HEK293 (cell line): ENCODE measurements around the gene MAML3.

Source experiments
- REPIN1 ChIP-seq: fragments of 450-650 bp; formaldehyde crosslinking; IDR thresholded peaks from 2 replicates; pipeline ENCODE4 v1.5.1; 2017; ENCODE audit warnings: missing biosample characterization, missing genetic modification characterization, low read depth
- ZBTB1 ChIP-seq: fragments of 450-650 bp; formaldehyde crosslinking; IDR thresholded peaks from 2 replicates; pipeline ENCODE4 v1.5.1; 2016; ENCODE audit warnings: missing biosample characterization, missing genetic modification characterization
- ZNF10 ChIP-seq: fragments of 450-650 bp; formaldehyde crosslinking; IDR thresholded peaks from 2 replicates; pipeline ENCODE4 v1.5.1; 2017; ENCODE audit warnings: missing biosample characterization, missing genetic modification characterization
- ZNF221 ChIP-seq: fragments of 450-650 bp; formaldehyde crosslinking; IDR thresholded peaks from 2 replicates; pipeline ENCODE4 v1.5.1; 2017; ENCODE audit warnings: missing biosample characterization, missing genetic modification characterization, borderline replicate concordance
- ZNF223 ChIP-seq: fragments of 450-650 bp; formaldehyde crosslinking; IDR thresholded peaks from 2 replicates; pipeline ENCODE4 v1.5.1; 2016; ENCODE audit warnings: missing biosample characterization, missing genetic modification characterization
- ZNF24 ChIP-seq: fragments of 450-650 bp; formaldehyde crosslinking; IDR thresholded peaks from 2 replicates; pipeline ENCODE4 v1.5.1; 2016; ENCODE audit warnings: missing biosample characterization, missing genetic modification characterization
- ZNF335 ChIP-seq: fragments of 450-650 bp; formaldehyde crosslinking; conservative IDR thresholded peaks from 2 replicates; pipeline ENCODE4 v1.5.1; 2016; ENCODE audit warnings: missing biosample characterization, missing genetic modification characterization
- ZNF544 ChIP-seq: fragments of 450-650 bp; formaldehyde crosslinking; IDR thresholded peaks from 2 replicates; pipeline ENCODE4 v1.5.0; 2017; ENCODE audit warnings: missing biosample characterization, missing genetic modification characterization
- ZNF571 ChIP-seq: fragments of 450-650 bp; formaldehyde crosslinking; IDR thresholded peaks from 2 replicates; pipeline ENCODE4 v1.5.0; 2017; ENCODE audit warnings: missing biosample characterization, missing genetic modification characterization
- ZNF654 ChIP-seq: fragments of 450-650 bp; formaldehyde crosslinking; IDR thresholded peaks from 2 replicates; pipeline ENCODE4 v1.5.1; 2016; ENCODE audit warnings: low read depth, missing biosample characterization, missing genetic modification characterization
- TF ChIP-seq, protein P1 (sequence below): fragments of 450-650 bp; formaldehyde crosslinking; IDR thresholded peaks from 2 replicates; pipeline ENCODE4 v1.5.1; 2016; ENCODE audit warnings: missing biosample characterization, missing genetic modification characterization
- TF ChIP-seq, protein P2 (sequence below): fragments of 450-650 bp; formaldehyde crosslinking; IDR thresholded peaks from 2 replicates; pipeline ENCODE4 v1.5.1; 2016; ENCODE audit warnings: missing biosample characterization, missing genetic modification characterization
- TF ChIP-seq, protein P3 (sequence below): fragments of 450-650 bp; formaldehyde crosslinking; IDR thresholded peaks from 2 replicates; pipeline ENCODE4 v1.5.1; 2016; ENCODE audit warnings: missing biosample characterization, missing genetic modification characterization

- TF ChIP-seq, protein P1, sequence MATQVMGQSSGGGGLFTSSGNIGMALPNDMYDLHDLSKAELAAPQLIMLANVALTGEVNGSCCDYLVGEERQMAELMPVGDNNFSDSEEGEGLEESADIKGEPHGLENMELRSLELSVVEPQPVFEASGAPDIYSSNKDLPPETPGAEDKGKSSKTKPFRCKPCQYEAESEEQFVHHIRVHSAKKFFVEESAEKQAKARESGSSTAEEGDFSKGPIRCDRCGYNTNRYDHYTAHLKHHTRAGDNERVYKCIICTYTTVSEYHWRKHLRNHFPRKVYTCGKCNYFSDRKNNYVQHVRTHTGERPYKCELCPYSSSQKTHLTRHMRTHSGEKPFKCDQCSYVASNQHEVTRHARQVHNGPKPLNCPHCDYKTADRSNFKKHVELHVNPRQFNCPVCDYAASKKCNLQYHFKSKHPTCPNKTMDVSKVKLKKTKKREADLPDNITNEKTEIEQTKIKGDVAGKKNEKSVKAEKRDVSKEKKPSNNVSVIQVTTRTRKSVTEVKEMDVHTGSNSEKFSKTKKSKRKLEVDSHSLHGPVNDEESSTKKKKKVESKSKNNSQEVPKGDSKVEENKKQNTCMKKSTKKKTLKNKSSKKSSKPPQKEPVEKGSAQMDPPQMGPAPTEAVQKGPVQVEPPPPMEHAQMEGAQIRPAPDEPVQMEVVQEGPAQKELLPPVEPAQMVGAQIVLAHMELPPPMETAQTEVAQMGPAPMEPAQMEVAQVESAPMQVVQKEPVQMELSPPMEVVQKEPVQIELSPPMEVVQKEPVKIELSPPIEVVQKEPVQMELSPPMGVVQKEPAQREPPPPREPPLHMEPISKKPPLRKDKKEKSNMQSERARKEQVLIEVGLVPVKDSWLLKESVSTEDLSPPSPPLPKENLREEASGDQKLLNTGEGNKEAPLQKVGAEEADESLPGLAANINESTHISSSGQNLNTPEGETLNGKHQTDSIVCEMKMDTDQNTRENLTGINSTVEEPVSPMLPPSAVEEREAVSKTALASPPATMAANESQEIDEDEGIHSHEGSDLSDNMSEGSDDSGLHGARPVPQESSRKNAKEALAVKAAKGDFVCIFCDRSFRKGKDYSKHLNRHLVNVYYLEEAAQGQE (tag by site-specific recombination), result no peak
- TF ChIP-seq ZNF654 (tag by site-specific recombination), result no peak
- no peak for TF ChIP-seq REPIN1
- TF ChIP-seq, protein P2, sequence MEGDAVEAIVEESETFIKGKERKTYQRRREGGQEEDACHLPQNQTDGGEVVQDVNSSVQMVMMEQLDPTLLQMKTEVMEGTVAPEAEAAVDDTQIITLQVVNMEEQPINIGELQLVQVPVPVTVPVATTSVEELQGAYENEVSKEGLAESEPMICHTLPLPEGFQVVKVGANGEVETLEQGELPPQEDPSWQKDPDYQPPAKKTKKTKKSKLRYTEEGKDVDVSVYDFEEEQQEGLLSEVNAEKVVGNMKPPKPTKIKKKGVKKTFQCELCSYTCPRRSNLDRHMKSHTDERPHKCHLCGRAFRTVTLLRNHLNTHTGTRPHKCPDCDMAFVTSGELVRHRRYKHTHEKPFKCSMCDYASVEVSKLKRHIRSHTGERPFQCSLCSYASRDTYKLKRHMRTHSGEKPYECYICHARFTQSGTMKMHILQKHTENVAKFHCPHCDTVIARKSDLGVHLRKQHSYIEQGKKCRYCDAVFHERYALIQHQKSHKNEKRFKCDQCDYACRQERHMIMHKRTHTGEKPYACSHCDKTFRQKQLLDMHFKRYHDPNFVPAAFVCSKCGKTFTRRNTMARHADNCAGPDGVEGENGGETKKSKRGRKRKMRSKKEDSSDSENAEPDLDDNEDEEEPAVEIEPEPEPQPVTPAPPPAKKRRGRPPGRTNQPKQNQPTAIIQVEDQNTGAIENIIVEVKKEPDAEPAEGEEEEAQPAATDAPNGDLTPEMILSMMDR, result no peak
- no peak for TF ChIP-seq ZNF10 (tag by site-specific recombination)
- TF ChIP-seq ZNF24, result no peak
- TF ChIP-seq ZNF221 (tag by site-specific recombination), result no peak
- no peak for TF ChIP-seq ZNF571 (tag by site-specific recombination)
- no peak for TF ChIP-seq ZNF223
- no peak for TF ChIP-seq ZNF335 (tag by site-specific recombination)
- TF ChIP-seq ZNF544, result no peak
- TF ChIP-seq ZBTB1, result no peak
- TF ChIP-seq, protein P3, sequence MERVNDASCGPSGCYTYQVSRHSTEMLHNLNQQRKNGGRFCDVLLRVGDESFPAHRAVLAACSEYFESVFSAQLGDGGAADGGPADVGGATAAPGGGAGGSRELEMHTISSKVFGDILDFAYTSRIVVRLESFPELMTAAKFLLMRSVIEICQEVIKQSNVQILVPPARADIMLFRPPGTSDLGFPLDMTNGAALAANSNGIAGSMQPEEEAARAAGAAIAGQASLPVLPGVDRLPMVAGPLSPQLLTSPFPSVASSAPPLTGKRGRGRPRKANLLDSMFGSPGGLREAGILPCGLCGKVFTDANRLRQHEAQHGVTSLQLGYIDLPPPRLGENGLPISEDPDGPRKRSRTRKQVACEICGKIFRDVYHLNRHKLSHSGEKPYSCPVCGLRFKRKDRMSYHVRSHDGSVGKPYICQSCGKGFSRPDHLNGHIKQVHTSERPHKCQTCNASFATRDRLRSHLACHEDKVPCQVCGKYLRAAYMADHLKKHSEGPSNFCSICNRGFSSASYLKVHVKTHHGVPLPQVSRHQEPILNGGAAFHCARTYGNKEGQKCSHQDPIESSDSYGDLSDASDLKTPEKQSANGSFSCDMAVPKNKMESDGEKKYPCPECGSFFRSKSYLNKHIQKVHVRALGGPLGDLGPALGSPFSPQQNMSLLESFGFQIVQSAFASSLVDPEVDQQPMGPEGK, result no peak
These were observed 461.5 kb downstream of the MAML3 start for GRCh38 chr4:139692309-139693012.
